Measurements from ENCODE around the gene E2F3. TPM values are rescaled to one million over a fixed set of nuclear protein-coding genes. Genes with fewer than 3 reads are reported as not detected.

Gene E2F3
- total and polyA plus RNA-seq, 2 donors (not counting 3 experiments of a cell fraction or from before 2014, with no cell fraction given) = 8.6 to 22.0 TPM

- Histone ChIP-seq H3K27me3 (ENCODE audit: control insufficient read depth in 2 of 2, insufficient read depth in 2 of 2, low read length in 2 of 2) (no peaks in the 10 kb centered on the region), H3K9me1 (replicated peaks; ENCODE audit: control insufficient read depth, extremely low read depth, insufficient read depth, low read length) (no peaks in the 10 kb centered on the region), H3K79me2 (ENCODE audit: control insufficient read depth, insufficient read depth, low read length) (peaks cover 41% of the 10 kb centered on the region), H3K4me1 (ENCODE audit: control insufficient read depth, extremely low read depth, insufficient read depth, low read length) (peaks cover 10% of the 10 kb centered on the region), H3K9ac (replicated peaks; ENCODE audit: extremely low read depth, insufficient read depth, low read length) (peak within 1 kb of the TSS; percentile 87), H4K20me1 (replicated peaks; ENCODE audit: control insufficient read depth, extremely low read depth, insufficient read depth, low read length) (no peaks in the 10 kb centered on the region), H3K4me2 (ENCODE audit: insufficient read depth, low read length) (peak within 1 kb of the TSS; percentile 92), H2AFZ (ENCODE audit: low read depth, low read length) (peak within 1 kb of the TSS; percentile 65), H3K36me3 (ENCODE audit: control insufficient read depth in 2 of 2, extremely low read depth in 1 of 2, insufficient read depth in 2 of 2, low read length in 2 of 2) (no peaks in the 10 kb centered on the region), H3K9me3 (replicated peaks; ENCODE audit: control insufficient read depth, insufficient read depth, low read length) (no peaks in the 10 kb centered on the region), H3K4me3 (replicated peaks in 1 of 3; ENCODE audit: insufficient read depth in 1 of 3, low read depth in 1 of 3, low read length in 3 of 3) (peak within 1 kb of the TSS; percentile 75 to 99 (median 90)), H3K27ac (ENCODE audit: insufficient read depth, low read depth, low read length) (peak within 1 kb of the TSS; percentile 77)
- intact Hi-C loops (cut with micrococcal nuclease) = no loop called here
- peak; percentile 98 for FAIRE-seq
- ChIA-PET CTCF (interaction anchor here (1.4 kb wide), 1 partner anchor 134 kb away, joined by 6 read pairs; no protein-coding TSS in a partner anchor), POLR2A (no interaction called here)
- dilution Hi-C loops (cut with MboI; ENCODE audit: extremely low pct_ligation_motif_present, low sequenced_read_pairs) = no loop called here
- BruUV-seq (replicated peaks) = TSS peak; percentile 58
- DNase-seq (ENCODE audit: low read depth, low spot score) = peak; percentile 94
- TF ChIP-seq CTCF (IDR thresholded peaks at IDR 0.05; ENCODE audit: extremely low read depth in 1 of 2, insufficient read depth in 1 of 2, low read depth in 1 of 2, low read length in 2 of 2) (no peak), POLR2A (IDR thresholded peaks at IDR 0.05; ENCODE audit: low read depth, low read length) (peak; percentile 89), POLR2AphosphoS5 (IDR thresholded peaks at IDR 0.05; ENCODE audit: insufficient read depth, low read depth, low read length) (peak; percentile 76), FOS (IDR thresholded peaks at IDR 0.05; ENCODE audit: borderline replicate concordance, insufficient read depth, low read length) (peak; percentile 6)
Measured at GRCh38 chr6:20534295-20535262, 132.9 kb downstream of the E2F3 start, which contains the start of gene CDKAL1. CDKAL1 (plus strand) TSS chr6:20534457; CDS start chr6:20546351, 11,894 bp downstream.
